GM19438 (cell line): ENCODE data around the gene IGFBP5.

Experiments
- ATAC-seq: cut with Tn5 transposase; IDR thresholded peaks from one replicate; pipeline ENCODE4 v1.9.1; 2021; ENCODE audit warnings: low read depth; ENCODE audit not compliant: unreplicated experiment

Gene IGFBP5

DNA sequence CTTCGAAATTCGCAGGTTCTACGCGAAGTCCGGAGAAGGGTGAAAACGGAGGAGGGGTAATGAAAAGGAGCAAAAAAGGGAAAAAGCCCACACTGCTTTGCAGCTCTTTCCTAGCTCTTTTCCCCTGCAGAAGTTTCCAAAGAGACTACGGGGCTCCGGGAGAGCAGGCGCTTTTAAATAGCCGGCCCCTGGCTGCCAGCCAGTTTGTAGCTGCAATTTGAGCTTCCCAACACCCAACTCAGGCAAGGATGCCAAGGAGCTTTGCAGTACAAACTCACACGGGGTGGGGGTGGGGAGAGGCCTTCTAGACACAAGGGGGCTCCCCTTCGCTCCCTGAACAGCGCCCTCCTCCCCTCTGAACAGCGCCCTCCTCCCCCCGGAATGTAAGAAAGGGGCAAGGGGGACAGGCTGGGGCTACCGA lies at the start of gene IGFBP5:
IGFBP5 (minus strand) TSS at position 149 of the 421 bp plus-strand sequence. CDS start 774 bp downstream, outside the sequence.
- ATAC-seq, result no peak

DNA sequence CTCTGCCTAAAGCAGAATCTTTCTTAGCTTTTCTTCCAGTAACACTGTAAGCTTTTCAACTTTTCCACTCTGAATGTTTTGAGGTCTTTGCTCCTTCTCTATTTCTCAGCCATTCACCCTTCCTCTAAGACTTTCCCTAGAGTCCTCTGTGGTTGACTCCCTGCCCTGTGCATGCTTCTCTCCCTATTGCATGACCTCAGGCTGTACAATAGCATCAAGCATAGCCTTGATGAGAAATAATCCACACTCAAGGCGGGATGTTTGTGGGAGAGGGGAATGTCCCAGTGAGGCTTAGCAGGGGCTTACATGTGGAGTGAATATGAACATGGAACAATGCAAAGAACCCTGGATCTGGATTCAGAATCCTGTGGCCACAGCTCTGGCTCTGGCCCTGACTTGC lies 48.4 kb upstream of the IGFBP5 start:
- no peak for ATAC-seq

GRCh38 chr2:216742411-216742810 lies 47.1 kb upstream of the IGFBP5 start:
- ATAC-seq, result no peak

- ATAC-seq, result no peak
Measured at GRCh38 chr2:216741223-216741593, 45.9 kb upstream of the IGFBP5 start.

GRCh38 chr2:216740557-216741222 lies 45.3 kb upstream of the IGFBP5 start:
- no peak for ATAC-seq

DNA sequence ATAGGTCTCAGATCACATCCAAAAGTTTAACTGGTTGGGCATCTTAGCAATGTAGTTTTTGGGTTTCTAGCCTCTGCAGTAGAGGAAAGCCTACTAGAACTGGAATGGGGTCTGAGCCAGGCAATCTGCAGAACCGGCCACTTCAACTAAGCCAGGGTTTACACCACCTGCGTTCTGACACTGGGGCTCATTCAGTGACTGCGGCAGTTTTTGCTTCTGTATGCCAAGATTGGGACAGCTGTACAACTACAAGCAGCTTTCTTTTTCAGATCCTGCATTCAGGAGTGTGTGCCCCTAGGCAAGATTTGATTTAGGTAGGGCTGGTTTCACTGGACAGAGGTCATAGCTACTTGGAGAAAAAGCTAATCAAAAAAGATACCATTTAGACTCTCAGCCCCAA lies 43.7 kb upstream of the IGFBP5 start:
- ATAC-seq, result no peak

GRCh38 chr2:216737676-216738075 lies 42.3 kb upstream of the IGFBP5 start:
- ATAC-seq, result no peak

DNA sequence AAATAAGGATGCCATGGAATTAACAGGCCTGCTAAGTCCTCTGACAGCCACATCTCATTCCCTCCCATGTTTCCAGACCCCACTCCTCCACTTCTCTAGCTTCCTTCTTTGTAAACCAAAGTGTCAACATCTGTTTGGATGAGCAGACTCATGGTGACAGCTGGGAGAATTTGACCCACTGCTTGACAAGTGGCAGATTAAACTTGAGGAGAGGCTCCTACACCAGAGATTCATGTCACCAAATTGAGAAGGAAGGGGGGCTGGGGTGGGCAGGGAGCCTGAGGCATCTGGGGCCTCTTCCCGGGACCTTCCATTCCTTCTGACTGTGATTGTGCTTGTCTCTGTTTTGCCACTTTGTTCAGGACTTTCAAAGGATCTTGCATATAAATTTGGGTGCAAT lies 41.0 kb upstream of the IGFBP5 start:
- no peak for ATAC-seq

DNA sequence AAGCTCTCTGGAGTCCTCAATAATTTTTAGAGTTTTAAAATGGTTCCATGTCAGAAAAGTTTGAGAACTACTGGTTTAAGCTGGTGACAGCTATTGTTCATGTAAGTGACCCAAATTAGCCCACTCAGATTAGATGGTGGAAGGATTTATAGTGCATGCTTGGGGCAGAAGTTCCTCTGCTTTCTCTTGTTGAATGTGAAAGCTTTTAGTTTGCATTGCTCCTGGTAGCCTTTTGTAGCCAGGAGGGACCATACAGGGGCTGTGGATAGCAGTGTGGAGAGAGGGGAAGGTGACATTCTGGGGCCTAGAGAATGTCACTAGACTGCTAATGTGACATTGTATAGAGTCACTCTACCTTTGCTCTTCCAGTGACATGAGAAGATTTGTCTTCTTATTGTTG lies 40.3 kb upstream of the IGFBP5 start:
- no peak for ATAC-seq

- no peak for ATAC-seq
Measured at GRCh38 chr2:216735086-216735485, 39.7 kb upstream of the IGFBP5 start.

DNA sequence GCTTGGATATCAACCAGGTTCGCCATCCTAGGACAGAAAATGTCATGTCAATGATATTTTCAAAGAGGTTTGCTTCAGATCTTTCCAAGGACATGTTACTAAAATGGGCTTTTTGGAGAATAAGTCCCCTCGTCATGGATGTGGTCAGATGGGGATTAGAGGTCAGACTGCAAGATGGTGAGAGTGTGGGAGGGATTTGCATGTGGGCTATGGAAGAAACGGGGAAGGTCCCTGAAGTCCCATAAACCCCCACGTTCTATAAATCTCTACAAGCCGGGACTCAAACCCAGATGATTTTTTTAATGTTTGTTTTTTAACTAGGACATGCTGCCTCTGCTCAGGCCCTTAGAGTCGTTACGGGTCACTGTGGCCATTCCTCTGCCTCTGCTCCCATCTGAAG lies 37.7 kb upstream of the IGFBP5 start:
- no peak for ATAC-seq

DNA sequence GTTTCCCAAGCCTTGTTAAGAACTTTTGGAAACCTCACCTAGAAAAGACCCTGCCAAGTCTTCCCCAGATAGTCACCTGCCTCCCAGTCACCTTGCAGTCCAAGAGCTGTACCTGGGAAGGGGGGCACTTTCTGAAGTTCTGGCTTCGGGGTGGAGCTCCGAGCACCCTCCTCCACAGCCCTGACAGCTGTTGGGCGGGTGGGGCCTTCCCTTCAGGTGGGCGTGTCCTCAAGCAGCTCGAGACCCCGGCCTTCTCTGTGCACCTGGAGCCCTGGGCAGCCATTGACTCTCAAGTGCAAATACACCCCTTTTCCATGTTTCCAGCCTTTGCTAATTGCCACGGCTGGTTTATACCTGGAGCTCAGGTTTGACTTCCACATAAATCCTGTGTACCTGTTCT lies 37.0 kb upstream of the IGFBP5 start:
- no peak for ATAC-seq

DNA sequence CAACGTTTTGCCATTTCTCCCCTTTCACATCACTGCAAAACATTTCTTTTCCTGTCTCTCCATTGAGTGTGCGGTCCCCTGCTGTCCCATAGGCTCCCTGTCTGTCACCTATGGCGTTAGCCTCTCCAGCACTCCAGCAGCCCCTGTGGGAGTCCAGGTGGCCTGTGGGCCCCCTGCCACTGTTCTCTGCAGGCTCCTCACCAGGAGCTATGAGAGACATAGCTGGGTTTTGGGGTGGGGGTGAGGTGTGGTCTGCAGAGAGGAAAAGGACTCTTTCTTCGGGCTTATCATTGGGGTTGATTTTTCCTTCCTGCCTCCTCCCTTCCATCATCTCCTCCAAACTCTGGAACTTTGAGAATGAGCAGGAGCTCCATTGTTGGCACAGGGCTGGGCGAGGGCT lies 36.1 kb upstream of the IGFBP5 start:
- no peak for ATAC-seq

DNA sequence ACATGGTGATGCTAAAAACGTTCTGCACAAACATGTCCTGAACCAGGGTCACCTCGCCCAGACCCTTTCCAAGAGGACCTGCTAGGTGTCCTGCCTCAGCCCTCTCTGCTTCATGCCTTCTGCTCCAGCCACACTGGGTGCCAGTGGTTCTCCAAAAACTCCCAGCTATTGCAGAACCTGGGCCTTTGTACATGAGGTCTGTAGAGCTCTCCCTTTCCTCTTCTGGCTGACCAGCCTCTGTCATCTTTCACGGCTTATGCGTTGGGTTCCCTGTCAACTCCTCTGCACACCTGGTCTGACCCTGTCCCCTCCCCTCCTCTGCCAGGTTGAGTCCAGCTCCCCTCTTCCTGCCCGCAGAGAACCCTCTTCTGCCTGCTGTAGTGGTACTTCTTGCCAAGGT lies 35.5 kb upstream of the IGFBP5 start:
- no peak for ATAC-seq

DNA sequence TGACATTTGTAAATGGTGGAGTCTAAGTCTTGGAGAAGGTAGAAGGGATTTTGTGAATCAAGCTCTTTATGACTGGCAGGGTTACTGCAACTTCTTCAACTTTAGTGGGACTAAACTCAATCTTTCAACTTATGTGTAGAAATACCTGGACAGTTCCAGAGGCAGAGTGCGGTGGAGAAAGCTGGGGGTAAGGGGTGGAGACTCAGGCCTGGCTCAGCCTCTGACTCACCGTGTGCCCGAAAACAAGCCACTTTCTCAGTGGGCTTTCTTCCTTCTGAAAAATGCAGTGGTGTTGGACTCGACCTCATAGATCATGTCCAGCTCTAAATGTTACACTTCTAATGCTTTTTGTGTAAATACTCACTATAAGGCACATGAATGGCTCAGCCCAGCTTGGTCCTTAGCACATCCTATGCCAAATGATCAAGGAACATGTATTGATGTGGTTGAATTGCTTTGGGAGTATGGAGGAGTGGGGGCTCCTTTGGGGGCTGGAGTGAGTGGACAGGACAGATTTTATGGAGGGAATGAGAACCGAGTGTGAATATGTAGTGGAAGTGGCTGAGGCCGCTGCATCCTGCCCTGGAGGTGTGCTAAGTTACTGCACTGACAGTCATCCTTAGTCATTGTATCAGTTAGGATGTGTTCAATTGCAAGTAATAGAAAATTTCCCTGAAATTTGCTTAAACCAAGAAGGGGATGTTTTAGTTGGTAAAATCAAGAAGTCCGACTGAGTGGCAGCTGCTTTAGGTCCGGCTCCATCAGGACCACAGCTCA lies 32.2 kb upstream of the IGFBP5 start:
- no peak for ATAC-seq

DNA sequence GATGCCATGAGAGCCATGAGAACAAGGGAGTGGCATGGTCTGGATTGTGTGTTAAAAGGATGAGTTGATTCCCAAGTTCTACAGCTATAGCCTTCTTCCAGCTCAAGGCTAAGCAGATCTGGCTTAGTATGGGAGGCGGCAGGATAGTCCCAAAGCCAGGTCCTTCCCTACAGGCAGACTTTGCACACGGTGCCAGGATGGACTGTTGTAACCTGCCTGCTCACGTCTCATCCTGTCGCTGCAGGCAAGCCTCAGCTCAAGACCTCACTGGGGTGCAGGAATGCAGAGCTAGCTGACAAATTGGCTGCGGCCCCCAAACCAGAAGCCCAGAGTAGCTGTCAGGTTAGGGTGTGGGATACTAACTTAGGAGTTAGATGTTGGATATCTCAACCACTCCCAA lies 28.8 kb upstream of the IGFBP5 start:
- ATAC-seq, result no peak

DNA sequence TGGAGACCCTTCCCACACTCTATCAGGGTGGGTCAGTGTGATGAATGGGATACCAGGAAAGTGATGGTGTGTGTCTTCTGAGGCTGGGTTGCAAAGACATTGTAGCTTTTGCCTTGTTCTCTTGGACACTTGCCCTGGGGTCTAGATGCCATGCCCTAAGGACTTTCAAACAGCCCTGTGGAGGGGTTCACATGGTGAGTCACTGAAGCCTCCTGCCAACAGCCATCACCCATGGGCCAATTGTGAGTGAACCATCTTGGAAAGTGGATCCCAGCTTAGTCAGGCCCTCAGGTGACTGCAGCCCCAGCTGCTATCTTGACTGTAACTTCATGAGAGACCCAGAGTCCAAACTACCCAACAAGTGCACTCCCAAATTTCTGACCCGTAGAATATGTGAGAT lies 25.8 kb upstream of the IGFBP5 start:
- no peak for ATAC-seq

- ATAC-seq, result no peak
Measured at GRCh38 chr2:216720722-216721121, 25.4 kb upstream of the IGFBP5 start.

DNA sequence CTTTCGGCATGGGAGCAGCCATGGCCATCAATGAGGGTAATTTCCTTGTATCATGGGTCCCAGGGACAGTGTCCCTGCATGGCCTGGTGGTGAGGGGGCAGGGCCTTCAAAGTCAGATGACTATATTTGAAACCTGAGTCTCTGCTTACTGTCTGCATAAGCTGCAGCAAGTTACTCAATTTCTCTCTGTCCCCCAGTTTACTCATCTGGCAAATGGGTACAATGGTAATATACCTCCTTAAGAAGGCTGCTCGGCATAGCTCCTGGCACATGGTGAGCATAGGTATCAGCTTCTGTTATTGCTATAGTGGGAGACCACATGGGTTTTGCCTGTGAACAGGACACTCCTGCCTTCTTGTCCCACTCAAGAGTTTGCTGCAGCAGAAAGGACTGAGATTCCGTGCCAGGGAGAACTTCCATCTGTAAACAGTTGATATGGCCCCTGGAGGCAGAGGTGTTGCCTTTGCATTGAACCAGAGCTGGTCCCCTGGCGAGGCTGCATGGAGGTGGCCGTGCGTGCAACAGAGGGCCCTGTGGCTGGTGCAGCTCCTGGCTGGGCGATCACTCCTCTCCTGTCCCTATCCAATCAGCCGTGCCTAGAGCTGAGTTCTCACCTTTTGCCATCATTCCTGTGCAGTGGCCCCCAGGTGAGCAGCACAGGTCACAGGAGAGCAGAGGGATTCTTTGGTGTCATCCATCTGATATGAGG lies 22.7 kb upstream of the IGFBP5 start:
- no peak for ATAC-seq

- no peak for ATAC-seq
Measured at GRCh38 chr2:216717491-216717901, 22.1 kb upstream of the IGFBP5 start.

DNA sequence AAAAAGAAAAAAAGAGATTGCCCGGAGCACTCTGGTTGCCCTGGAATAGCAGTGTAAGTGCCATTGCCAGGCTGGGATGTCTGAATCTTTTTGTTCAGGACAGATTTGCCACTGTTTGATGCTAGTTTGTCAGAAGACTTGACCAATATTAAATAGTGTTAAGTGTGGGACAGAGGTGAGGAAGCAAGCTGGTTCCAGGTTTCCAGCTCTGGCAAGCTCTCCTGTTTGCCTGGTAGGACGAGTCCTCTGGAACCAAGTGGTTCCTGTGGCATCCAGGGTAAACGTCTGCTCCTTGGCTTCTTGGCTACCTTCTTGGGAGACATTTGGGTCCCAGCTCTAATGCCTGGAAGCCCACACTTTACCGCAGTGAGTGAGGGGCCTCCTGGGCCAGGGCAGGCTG lies 20.8 kb upstream of the IGFBP5 start:
- no peak for ATAC-seq
